ENCODE data around the gene PAWR.
"Not testable (repeated sequence)": the region's sequence is repeated elsewhere in the genome, so short reads cannot be mapped to it uniquely, and the experiment has no call there.

PAWR gene

DNA sequence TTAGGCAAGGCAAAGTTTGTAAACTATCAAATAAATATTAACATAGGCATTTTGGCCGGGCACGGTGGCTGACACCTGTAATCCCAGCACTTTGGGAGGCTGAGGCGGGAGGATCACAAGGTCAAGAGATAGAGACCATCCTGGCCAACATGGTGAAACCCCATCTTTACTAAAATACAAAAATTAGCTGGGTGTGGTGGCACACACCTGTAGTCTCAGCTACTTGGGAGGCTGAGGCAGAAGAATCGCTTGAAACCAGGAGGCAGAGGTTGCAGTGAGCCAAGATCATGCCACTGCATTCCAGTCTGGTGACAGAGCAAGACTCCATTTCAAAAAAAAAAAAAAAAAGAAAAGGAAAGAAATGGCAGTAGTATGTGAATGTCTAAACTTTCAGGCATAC lies 43.9 kb downstream of the PAWR start:
- not testable (repeated sequence) for H3K4me1 Mint-ChIP-seq (ENCODE audit: low read depth); H3K4me3 Mint-ChIP-seq; H3K27me3 Mint-ChIP-seq (ENCODE audit: low read depth); H3K27ac Mint-ChIP-seq; H3K9me3 Mint-ChIP-seq; H3K36me3 Mint-ChIP-seq (ENCODE audit: low read depth)

DNA sequence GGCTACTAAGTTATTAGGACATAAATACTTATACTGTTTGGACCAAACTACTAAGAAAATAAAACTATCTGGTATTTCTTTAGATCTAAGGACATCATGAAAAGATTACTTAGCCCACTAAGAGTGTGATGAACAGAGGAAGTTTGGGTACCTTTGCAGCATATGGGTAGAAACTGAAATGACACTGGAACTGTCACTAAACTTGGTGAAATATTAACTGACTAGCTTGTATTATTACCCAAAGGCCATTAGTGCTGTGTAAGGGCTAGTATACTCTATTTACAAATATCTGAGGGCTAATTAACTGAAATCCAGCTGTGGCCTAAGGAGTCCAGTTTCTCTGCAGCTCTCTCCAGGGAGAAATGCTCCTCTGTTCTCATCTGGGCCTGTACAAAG lies 45.5 kb downstream of the PAWR start:
- H3K9me3 Mint-ChIP-seq = no peaks in the 10 kb centered on the region
- no peaks in the 10 kb centered on the region for H3K4me1 Mint-ChIP-seq (ENCODE audit: low read depth)

DNA sequence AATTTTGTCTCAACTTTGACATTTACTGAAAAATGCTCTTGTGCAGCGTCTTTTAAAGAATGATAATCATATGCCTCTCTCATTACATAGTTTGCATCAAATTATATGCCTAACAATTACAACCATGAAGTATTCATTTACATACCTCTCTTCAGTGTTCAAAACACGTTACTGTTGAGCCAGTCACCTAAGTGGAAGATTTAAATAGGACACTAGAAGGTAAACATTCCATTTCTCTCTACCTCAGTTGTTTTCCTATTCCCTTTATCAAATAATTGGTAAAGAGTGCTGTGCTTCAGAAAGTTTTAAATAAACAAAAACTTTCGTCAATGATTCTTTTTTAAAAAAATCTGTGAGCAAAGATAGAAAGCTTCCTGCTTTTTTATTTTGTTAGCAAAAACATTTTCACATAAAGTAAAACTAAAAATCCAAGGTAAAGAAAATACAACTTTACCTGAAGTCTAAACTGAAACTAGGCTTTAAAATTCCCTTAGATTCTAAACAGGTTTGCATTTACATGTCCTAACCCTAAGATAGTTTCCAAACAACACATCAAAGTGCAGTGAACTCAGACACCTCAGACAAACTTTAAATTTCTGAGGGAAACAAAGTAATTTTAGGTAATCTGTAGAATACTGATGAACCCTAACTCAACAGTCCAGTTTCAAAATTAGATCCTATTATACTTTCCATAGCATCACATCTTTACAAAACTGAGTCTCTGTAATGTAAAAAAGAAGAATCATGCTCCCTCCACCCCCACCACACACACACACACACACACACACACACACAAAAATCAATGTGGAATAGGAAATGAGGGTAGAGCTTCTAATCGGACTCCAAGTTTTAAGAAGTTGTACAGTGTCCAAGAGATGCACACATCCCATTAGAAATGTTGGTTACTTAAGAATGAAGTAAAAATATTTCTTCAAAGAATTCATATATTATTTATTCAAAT lies 46.2 kb downstream of the PAWR start:
- Mint-ChIP-seq H3K4me1 (ENCODE audit: low read depth) (no peaks in the 10 kb centered on the region), H3K9me3 (no peaks in the 10 kb centered on the region), H3K36me3 (ENCODE audit: low read depth) (no peaks in the 10 kb centered on the region), H3K27me3 (ENCODE audit: low read depth) (no peaks in the 10 kb centered on the region), H3K27ac (no peak overlapping the region), H3K4me3 (no peak overlapping the region)

More for the DNA sequence above, 45.5 kb downstream of the PAWR start:
- Mint-ChIP-seq H3K27me3 (ENCODE audit: low read depth) (no peaks in the 10 kb centered on the region), H3K27ac (no peak overlapping the region), H3K4me3 (no peak overlapping the region), H3K36me3 (ENCODE audit: low read depth) (no peaks in the 10 kb centered on the region)

DNA sequence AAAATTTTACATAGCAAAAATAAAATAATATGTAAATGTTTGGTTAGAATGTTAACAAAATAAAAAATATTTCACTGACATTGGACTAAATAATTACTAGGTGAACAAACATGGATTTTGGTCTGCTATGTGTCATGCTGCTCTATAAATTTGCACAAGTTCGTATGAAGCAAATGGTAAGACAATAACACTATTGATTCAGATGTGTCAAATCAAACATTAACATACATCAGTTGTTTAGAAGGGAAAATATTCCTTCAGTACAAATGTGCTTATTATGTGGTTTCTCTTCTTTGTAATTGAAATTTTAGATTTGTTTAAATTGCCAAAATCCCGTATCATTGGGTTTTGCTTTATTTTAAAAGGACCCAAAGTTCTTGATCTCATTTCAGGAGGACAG lies 46.9 kb downstream of the PAWR start:
- Mint-ChIP-seq H3K9me3 (no peaks in the 10 kb centered on the region), H3K4me3 (no peak overlapping the region), H3K27ac (no peak overlapping the region), H3K27me3 (ENCODE audit: low read depth) (no peaks in the 10 kb centered on the region), H3K4me1 (ENCODE audit: low read depth) (no peaks in the 10 kb centered on the region), H3K36me3 (ENCODE audit: low read depth) (no peaks in the 10 kb centered on the region)

DNA sequence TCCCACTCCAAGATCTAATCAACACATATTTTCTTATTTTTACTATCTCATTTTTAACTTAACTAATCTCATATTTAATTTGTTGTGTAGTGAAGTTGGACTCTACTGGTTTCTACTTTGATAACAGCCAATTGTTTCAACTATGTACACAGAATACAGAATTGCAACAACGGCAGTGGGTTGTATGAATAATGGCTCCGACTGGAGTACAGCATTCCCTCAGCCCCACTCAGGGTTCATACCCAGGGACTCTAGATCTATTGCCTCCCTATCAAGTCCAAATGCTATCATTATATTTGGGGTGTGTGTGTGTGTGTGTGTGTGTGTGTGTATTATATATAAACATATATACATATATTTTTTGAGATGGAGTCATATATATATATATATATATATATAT lies 52.3 kb downstream of the PAWR start:
- H3K4me1 Mint-ChIP-seq (ENCODE audit: low read depth) = no peaks in the 10 kb centered on the region
- no peaks in the 10 kb centered on the region for H3K9me3 Mint-ChIP-seq
- no peak overlapping the region for H3K4me3 Mint-ChIP-seq
- no peaks in the 10 kb centered on the region for H3K36me3 Mint-ChIP-seq (ENCODE audit: low read depth)
- no peaks in the 10 kb centered on the region for H3K27me3 Mint-ChIP-seq (ENCODE audit: low read depth)
- H3K27ac Mint-ChIP-seq = no peak overlapping the region

DNA sequence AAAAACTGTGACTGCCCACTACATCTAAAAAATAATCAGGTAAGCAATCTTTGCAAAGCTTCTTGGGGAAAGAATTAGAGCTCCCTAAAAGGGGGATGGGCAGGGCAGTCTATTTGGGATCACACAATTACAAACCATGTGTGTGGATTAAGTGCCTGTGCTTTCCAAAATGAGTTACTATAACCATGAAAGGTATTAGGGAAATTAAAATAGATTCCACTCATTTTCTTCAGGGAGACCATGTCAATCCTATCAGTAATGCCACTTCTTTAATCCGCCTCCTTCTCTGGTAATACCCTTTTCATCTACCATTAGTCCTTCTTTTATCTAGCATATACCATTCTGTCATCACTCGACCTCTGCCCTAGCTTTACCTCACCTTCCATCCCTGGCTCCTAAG lies 53.7 kb downstream of the PAWR start:
- no peaks in the 10 kb centered on the region for H3K27me3 Mint-ChIP-seq (ENCODE audit: low read depth)
- no peaks in the 10 kb centered on the region for H3K36me3 Mint-ChIP-seq (ENCODE audit: low read depth)
- no peak overlapping the region for H3K4me3 Mint-ChIP-seq
- H3K9me3 Mint-ChIP-seq = no peaks in the 10 kb centered on the region
- H3K27ac Mint-ChIP-seq = no peak overlapping the region
- no peaks in the 10 kb centered on the region for H3K4me1 Mint-ChIP-seq (ENCODE audit: low read depth)

DNA sequence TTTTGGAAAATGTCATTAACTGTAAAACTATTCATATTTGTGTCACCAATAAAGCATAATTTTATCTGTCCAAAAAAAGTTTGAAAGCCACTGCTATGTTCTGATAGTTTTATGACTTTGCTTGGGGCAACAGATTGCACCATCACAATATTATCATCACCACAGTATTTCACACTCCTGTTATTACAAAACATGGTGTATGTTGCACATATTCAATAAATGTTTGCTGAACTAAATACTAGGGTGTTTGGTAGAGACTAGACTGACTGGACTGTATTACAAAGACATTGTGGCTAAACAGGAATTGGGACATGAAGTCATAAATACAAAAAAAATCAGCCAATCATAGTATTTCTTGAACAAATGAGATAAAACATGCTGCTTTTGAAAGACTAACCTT lies 55.1 kb downstream of the PAWR start:
- Mint-ChIP-seq H3K9me3 (no peaks in the 10 kb centered on the region), H3K36me3 (ENCODE audit: low read depth) (no peaks in the 10 kb centered on the region), H3K27ac (no peak overlapping the region), H3K4me3 (no peak overlapping the region), H3K27me3 (ENCODE audit: low read depth) (no peaks in the 10 kb centered on the region), H3K4me1 (ENCODE audit: low read depth) (no peaks in the 10 kb centered on the region)

DNA sequence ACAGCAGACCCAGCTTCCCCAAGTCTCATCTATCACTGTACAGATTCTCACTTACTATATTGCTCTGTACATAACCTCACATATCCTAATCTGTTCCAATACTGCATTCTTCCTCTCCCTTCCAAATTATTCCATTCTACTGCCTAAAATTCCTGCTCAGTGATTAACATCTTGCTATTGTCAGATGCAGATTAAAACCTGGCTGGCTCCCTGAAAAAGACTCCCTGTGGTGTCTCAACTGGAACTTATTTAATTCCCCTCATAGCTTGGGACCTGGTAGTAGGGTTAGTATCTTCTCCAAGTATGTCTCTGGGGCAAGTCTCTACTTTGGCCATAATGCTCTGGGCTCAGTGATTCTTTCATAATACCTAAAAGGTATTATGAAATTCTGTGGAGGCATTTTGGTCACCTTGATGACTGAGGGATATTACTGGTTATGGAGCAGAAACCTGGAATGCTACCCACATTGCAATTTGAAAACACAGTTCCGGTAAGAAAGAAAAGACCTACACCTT lies 55.8 kb downstream of the PAWR start:
- Mint-ChIP-seq H3K4me1 (ENCODE audit: low read depth) (no peaks in the 10 kb centered on the region), H3K9me3 (no peaks in the 10 kb centered on the region), H3K27ac (no peak overlapping the region), H3K4me3 (no peak overlapping the region), H3K27me3 (ENCODE audit: low read depth) (no peaks in the 10 kb centered on the region), H3K36me3 (ENCODE audit: low read depth) (no peaks in the 10 kb centered on the region)

DNA sequence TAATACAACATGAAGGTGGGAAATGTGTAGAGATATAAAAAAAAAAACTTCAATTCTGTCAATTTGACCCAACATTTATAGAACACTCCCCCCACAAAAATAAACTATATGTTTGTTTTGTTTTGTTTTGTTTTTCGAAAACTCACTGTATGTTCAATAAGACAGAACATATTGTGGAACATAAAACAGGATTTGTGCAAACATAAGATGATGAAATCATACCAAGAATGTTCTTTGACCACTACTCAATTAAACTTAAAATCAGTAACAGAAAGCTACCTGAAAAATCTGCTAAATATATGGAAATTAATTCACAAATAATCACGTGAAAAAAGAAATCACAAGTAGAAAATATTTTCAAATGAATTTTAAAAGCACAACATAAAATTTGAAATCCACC lies 61.2 kb downstream of the PAWR start:
- H3K4me1 Mint-ChIP-seq (ENCODE audit: low read depth) = no peaks in the 10 kb centered on the region
- no peak overlapping the region for H3K4me3 Mint-ChIP-seq
- no peaks in the 10 kb centered on the region for H3K36me3 Mint-ChIP-seq (ENCODE audit: low read depth)
- no peaks in the 10 kb centered on the region for H3K9me3 Mint-ChIP-seq
- no peaks in the 10 kb centered on the region for H3K27me3 Mint-ChIP-seq (ENCODE audit: low read depth)
- no peak overlapping the region for H3K27ac Mint-ChIP-seq

DNA sequence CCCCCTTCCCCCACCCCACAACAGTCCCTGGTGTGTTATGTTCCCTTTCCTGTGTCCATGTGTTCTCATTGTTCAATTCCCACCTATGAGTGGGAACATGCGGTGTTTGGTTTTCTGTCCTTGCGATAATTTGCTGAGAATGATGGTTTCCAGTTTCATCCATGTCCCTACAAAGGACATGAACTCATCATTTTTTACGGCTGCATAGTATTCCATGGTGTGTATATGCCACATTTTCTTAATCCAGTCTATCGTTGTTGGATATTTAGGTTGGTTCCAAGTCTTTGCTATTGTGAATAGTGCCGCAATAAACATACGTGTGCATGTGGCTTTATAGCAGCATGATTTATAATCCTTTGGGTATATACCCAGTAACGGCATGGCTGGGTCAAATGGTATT lies 64.0 kb downstream of the PAWR start:
- not testable (repeated sequence) for H3K4me1 Mint-ChIP-seq (ENCODE audit: low read depth); H3K4me3 Mint-ChIP-seq

DNA sequence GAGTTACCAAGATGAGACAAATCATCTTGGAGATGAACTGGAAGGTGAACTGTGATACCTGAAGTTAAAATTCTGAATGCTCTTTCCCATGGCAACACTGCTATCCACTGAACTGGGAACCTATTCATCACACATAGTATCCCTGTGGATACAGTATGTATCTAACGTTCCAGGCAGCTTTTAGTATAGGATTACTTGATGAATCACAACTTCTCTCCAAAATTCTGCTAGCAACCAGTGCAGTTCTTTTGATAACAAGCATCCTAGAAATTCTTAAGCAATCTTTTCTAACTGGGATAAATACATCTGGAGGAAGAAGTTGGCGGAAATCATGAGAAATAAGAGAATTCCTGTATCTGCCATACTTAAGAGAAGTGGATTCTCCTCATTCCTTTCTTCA lies 66.4 kb downstream of the PAWR start:
- H3K4me1 Mint-ChIP-seq (ENCODE audit: low read depth) = no peaks in the 10 kb centered on the region
- no peak overlapping the region for H3K4me3 Mint-ChIP-seq
- H3K27me3 Mint-ChIP-seq (ENCODE audit: low read depth) = no peaks in the 10 kb centered on the region
- no peak overlapping the region for H3K27ac Mint-ChIP-seq
- H3K36me3 Mint-ChIP-seq (ENCODE audit: low read depth) = no peaks in the 10 kb centered on the region
- no peaks in the 10 kb centered on the region for H3K9me3 Mint-ChIP-seq

More for the DNA sequence above, 64.0 kb downstream of the PAWR start:
- H3K9me3 Mint-ChIP-seq; H3K36me3 Mint-ChIP-seq (ENCODE audit: low read depth); H3K27me3 Mint-ChIP-seq (ENCODE audit: low read depth); H3K27ac Mint-ChIP-seq: not testable (repeated sequence)

DNA sequence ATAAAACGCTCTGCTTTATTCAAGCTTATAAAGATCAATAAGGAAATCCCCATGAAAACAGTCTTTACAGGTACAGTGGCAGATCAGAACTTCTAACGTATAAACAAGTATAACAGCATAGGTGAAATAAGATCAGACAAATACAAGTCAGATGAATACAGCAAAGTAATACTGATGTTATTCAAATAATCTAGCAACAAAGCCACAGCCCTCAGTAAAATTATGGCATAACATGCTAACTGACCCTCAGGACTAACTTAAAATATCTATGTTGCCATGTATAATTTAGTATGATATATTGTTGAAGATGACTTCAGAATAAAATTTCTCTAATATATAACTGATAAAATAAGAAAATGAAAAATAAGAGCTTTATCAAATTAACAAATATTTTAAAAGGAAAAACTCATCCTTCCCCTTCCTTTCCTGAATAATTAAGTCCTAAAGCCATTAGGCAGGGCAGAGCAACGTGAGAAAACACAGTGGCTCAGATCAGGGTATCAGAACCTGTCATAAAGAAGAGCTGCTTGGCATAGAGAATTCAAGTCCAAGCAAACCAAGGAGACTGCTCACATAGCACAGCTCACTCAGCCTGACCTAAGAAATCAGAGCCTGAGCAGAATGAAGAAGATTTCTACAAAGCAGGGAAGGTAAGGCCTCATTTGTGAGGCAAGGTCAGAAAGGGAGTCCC lies 70.7 kb downstream of the PAWR start:
- no peaks in the 10 kb centered on the region for H3K9me3 Mint-ChIP-seq
- no peaks in the 10 kb centered on the region for H3K4me1 Mint-ChIP-seq (ENCODE audit: low read depth)
- no peak overlapping the region for H3K4me3 Mint-ChIP-seq
- H3K27ac Mint-ChIP-seq = no peak overlapping the region
- H3K36me3 Mint-ChIP-seq (ENCODE audit: low read depth) = no peaks in the 10 kb centered on the region
- H3K27me3 Mint-ChIP-seq (ENCODE audit: low read depth) = no peaks in the 10 kb centered on the region

DNA sequence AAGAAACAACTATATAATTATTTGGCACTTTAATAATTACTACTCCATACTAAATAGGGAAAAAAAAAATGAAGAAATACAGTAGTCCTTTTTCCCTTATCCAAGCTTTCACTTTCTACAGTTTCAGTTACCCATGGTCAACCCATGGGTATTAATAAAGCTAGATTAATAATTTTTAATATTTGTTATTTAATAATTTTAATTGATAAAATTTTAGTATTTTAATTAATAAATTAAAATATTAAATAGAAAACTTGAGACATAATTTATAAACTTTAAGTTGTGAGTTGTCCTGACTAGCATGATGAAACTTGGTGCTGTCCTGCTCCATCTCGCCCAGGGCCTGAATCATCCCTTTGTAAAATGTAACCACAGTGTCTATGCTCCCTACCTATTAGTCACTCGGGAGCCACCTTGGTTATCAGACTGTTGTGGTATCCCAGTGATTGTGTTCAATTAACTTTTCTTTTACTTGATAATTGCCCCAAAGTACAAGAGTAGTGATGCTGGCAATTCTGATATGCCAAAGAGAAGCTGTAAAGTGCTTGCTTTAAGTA lies 71.8 kb downstream of the PAWR start:
- no peaks in the 10 kb centered on the region for H3K9me3 Mint-ChIP-seq
- H3K4me1 Mint-ChIP-seq (ENCODE audit: low read depth) = no peaks in the 10 kb centered on the region
- no peak overlapping the region for H3K4me3 Mint-ChIP-seq
- no peak overlapping the region for H3K27ac Mint-ChIP-seq
- H3K27me3 Mint-ChIP-seq (ENCODE audit: low read depth) = no peaks in the 10 kb centered on the region
- no peaks in the 10 kb centered on the region for H3K36me3 Mint-ChIP-seq (ENCODE audit: low read depth)

DNA sequence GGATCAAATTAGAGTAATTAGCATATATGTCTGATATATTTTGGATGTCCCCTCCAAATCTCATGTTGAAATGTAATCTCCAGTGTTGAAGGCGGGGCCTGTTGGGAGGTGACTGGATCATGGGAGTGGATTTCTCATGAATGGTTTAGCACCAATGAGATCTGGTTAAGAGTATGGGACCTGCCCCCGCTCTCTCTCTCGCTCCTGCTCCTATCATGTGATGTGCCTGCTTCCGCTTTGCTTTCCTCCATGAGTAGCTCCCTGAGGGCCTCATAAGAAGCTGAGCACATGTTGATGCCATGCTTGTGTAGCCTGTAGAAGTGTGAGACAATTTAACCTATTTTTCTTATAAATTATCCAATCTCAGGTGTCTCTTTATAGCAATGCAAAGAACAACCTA lies 73.1 kb downstream of the PAWR start:
- H3K36me3 Mint-ChIP-seq (ENCODE audit: low read depth) = no peaks in the 10 kb centered on the region
- no peak overlapping the region for H3K4me3 Mint-ChIP-seq
- H3K27me3 Mint-ChIP-seq (ENCODE audit: low read depth) = no peaks in the 10 kb centered on the region
- H3K9me3 Mint-ChIP-seq = no peaks in the 10 kb centered on the region
- no peaks in the 10 kb centered on the region for H3K4me1 Mint-ChIP-seq (ENCODE audit: low read depth)
- H3K27ac Mint-ChIP-seq = no peak overlapping the region
